Measurements from ENCODE around the gene ZSCAN5C.

- TF ChIP-seq CTCF (conservative IDR thresholded peaks at IDR 0.05; ENCODE audit: low read length) (no peak), EZH2phosphoT487 (IDR thresholded peaks at IDR 0.05; ENCODE audit: borderline replicate concordance) (no peak)
Measured at GRCh38 chr19:56162258-56162657, 39.8 kb upstream of the ZSCAN5C start.
